AG04450 (cell line): ENCODE data around the gene CDH22. TPM values are rescaled to one million over a fixed set of nuclear protein-coding genes. Genes with fewer than 3 reads are reported as not detected.

Experiments
- CTCF ChIA-PET: fragments of 300-600, 350-600 bp; formaldehyde crosslinking; extraction: SDS; loops from one replicate; lab custom pipeline; 2022; ENCODE audit warnings: antibody characterized with exemption, inconsistent platforms; lab: Charles Lee
- POLR2A ChIA-PET: fragments of 350-600 bp; formaldehyde crosslinking; extraction: SDS; loops from one replicate; lab custom pipeline; 2021; ENCODE audit warnings: antibody characterized with exemption, inconsistent platforms; lab: Yijun Ruan, JAX
- DNase-seq: peaks from one replicate; pipeline ENCODE4 v3.0.0-alpha.2; 2011; ENCODE audit warnings: low read depth, low spot score
- H3K27ac ChIP-seq: one replicate; pipeline ENCODE4 v1.5.1; 2012; ENCODE audit warnings: low read depth, low read length, control low read depth
- H3K27me3 ChIP-seq: one replicate; pipeline ENCODE4 v1.6.0; 2012; ENCODE audit warnings: low read length; ENCODE audit not compliant: control insufficient read depth, insufficient read depth
- H3K4me3 ChIP-seq: 2 replicates; pipeline ENCODE4 v1.5.1; 2011; ENCODE audit warnings: mild to moderate bottlenecking, low read depth, low read length, control low read depth
- H3K9me3 ChIP-seq: 2 replicates; pipeline ENCODE4 v1.5.1; 2012; ENCODE audit warnings: low read length; ENCODE audit not compliant: control insufficient read depth, insufficient read depth
- polyA minus RNA-seq: library from RNA; depleted of rRNA, polyadenylated mRNA; stranded (reverse); fragments of >200 nt; gene quantifications from 2 replicates; pipeline ENCODE4 v1.2.3, GENCODE V29; 2011; rRNA and poly(A)+ RNA removed
- polyA plus RNA-seq: library from polyadenylated mRNA; depleted of rRNA; stranded (reverse); fragments of >200 nt; gene quantifications from 2 replicates; pipeline ENCODE4 v1.2.3, GENCODE V29; 2011; rRNA removed
- TF ChIP-seq, protein P1 (sequence below): IDR thresholded peaks from 2 replicates; pipeline ENCODE4 v1.5.1; 2011; ENCODE audit warnings: low read depth, low read length, control low read depth, inconsistent platforms

Gene CDH22, protein sequence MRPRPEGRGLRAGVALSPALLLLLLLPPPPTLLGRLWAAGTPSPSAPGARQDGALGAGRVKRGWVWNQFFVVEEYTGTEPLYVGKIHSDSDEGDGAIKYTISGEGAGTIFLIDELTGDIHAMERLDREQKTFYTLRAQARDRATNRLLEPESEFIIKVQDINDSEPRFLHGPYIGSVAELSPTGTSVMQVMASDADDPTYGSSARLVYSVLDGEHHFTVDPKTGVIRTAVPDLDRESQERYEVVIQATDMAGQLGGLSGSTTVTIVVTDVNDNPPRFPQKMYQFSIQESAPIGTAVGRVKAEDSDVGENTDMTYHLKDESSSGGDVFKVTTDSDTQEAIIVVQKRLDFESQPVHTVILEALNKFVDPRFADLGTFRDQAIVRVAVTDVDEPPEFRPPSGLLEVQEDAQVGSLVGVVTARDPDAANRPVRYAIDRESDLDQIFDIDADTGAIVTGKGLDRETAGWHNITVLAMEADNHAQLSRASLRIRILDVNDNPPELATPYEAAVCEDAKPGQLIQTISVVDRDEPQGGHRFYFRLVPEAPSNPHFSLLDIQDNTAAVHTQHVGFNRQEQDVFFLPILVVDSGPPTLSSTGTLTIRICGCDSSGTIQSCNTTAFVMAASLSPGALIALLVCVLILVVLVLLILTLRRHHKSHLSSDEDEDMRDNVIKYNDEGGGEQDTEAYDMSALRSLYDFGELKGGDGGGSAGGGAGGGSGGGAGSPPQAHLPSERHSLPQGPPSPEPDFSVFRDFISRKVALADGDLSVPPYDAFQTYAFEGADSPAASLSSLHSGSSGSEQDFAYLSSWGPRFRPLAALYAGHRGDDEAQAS
- polyA plus RNA-seq (not detected in 2 replicates), polyA minus RNA-seq (not detected in 2 replicates)

DNA sequence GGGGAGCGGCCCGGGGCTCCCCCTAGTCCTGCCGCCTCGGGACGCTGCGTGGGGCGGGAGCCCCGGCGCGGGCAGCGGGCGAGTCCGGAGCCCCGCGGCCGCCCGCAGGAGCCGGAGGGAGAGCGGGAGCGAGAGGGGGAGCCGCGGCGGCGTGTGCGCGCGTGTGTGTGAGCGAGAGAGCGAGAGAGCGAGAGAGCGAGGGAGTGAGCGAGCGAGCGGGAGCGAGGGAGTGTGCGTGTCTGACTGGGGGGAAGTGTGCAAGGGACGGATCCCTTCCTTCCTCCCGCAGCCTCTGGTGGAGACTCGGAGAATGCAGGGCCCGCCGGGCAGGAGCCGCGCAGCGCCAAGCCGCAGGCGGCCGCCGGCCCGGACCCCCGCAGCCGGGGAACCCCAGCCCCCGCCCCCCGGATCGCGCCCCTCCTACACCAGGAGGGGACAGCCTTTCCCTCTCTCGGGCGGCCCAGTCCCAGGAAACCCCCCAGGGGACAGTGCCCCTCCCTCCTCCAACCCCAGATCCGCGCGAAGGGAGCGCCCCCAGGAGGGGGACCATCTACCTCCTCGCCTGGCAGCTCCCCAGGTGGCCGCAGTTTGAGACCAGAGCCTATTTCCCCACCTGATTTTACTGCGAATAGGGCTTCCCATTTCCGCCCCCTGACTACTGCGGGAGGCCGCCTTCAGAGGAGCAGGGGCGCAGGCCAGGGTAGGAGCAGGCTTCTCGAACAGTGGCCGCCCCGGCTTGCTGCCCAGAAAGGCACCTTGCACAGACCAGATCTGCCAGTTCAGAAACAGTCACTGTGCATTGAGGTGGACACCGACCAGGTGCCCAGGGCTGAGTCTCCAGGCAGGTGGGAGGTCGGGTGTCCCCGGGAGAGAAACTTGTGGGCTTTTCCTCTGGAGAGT lies at the start of gene CDH22:
Gene CDH22, minus strand, starts transcription at position 241 of the 900 bp plus-strand sequence. CDS start 57,204 bp downstream, outside the sequence.
- Histone ChIP-seq H3K9me3 (no peaks in the 10 kb centered on the region; the same call in 1 of the 2 replicates), H3K4me3 (peak within 1 kb of the TSS; percentile 41), H3K27ac (no peak within 1 kb of the TSS), H3K27me3 (peaks cover 77% of the 10 kb centered on the region)
- TF ChIP-seq, protein P1, sequence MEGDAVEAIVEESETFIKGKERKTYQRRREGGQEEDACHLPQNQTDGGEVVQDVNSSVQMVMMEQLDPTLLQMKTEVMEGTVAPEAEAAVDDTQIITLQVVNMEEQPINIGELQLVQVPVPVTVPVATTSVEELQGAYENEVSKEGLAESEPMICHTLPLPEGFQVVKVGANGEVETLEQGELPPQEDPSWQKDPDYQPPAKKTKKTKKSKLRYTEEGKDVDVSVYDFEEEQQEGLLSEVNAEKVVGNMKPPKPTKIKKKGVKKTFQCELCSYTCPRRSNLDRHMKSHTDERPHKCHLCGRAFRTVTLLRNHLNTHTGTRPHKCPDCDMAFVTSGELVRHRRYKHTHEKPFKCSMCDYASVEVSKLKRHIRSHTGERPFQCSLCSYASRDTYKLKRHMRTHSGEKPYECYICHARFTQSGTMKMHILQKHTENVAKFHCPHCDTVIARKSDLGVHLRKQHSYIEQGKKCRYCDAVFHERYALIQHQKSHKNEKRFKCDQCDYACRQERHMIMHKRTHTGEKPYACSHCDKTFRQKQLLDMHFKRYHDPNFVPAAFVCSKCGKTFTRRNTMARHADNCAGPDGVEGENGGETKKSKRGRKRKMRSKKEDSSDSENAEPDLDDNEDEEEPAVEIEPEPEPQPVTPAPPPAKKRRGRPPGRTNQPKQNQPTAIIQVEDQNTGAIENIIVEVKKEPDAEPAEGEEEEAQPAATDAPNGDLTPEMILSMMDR: peak; percentile 31; the same call in 1 of the 2 replicates
- CTCF ChIA-PET: no interaction called here
- DNase-seq: no peak
- POLR2A ChIA-PET: no interaction called here

DNA sequence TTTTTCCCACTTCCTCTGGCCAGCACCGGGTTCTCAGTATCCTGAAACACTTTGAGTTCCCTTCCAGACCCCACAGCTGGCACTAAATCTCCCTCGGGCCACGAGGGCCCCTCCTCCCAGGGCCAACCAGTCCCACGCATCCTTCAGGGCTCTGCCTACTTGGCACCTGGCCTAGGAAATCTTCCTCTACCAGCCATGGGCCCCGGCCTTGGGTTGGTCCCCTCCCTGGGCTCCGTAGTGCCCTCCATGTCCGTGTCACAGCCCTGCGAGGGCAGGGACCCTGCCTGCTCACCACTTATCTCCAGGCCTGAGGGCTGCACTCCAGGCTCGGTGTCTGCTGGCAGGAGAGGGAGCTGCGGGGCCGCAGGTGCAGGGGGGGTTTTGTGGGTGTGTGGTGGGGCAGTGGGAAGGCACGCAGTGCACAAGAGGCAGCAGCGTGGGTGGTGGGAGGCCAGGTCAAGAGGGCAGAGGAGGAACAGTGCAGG lies 48.8 kb upstream of the CDH22 start:
- TF ChIP-seq, protein P1: no peak
- ChIA-PET POLR2A (interaction anchor here (1.0 kb wide), 1 partner anchor 14 kb away, joined by 3 read pairs; no protein-coding TSS in a partner anchor), CTCF (interaction anchor here (1.4 kb wide), 1 partner anchor 8 kb away, joined by 7 read pairs; no protein-coding TSS in a partner anchor)
- Histone ChIP-seq H3K4me3 (no peak overlapping the region), H3K27ac (no peak overlapping the region), H3K27me3 (no peaks in the 10 kb centered on the region), H3K9me3 (no peaks in the 10 kb centered on the region; the same call in 1 of the 2 replicates)
- no peak for DNase-seq

DNA sequence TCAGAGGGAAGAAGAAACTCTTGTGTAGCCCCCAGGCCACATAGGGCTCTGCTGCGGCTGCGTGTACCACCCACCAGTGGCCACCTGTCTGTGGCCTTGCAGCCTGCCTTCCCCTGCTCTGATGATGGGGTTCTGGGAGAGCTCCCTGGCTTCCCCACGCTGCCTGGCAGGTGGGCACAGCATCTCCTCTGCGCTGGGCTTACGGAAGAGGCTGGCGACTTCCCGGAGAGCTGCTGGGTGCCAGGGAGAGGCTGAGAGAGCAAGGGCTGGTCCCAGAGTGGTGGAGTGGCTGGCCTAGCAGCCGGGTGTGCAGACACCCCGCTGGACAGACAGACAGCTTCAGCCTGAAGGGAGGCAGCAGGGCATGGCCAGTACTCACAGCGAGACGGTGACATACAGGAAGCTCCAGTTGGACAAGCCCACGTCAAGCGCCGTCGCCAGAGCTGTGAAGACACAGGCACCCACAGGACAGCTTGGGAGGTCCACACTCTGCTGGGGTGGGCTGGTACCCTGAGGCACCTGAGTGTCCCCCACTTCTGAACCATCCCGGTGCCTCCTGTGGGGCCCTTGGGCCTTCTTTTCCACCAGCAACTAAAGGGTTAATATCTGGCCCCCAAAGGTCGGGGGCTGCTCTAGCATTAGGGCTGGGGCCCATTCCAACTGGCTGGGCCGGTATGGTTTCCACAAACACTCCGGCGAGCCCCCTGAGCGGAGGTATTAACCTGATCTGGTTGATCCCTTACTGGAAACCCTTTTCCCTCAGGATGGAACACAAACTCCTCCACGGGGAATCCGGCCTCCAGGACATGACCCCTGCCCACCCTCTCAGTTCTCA lies 48.1 kb upstream of the CDH22 start:
- DNase-seq: no peak
- ChIA-PET POLR2A (interaction anchor here (1.0 to 1.6 kb wide), 2 partner anchors 8 to 14 kb away, joined by 3 to 8 read pairs; no protein-coding TSS in a partner anchor), CTCF (interaction anchor here (0.5 kb wide), 1 partner anchor 22 kb away, joined by 3 read pairs; no protein-coding TSS in a partner anchor)
- Histone ChIP-seq H3K4me3 (no peak overlapping the region), H3K27me3 (no peaks in the 10 kb centered on the region), H3K9me3 (no peaks in the 10 kb centered on the region; the same call in 1 of the 2 replicates), H3K27ac (no peak overlapping the region)
- TF ChIP-seq, protein P1: no peak

DNA sequence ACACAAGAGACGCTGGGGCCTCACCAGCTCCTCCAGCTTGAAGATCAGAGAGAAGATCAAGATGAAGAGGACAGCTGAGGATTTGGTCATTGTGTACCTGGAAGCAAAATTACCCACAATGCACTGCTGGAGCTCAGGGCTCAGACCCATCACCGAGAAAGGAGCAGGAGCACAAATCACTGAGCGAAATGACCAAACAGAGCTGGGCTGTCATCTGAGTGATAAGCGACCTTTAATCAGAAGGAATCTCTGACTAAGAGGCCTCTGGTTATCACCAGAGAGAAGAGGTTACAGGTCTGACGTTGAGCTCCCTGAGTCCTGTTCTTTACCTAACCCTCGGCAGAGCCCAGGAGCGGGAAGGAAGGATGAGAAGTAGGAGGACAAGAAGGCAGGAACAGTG lies 47.5 kb upstream of the CDH22 start:
- ChIA-PET POLR2A (interaction anchor here (1.0 to 1.6 kb wide), 2 partner anchors 9 to 13 kb away, joined by 3 to 8 read pairs; no protein-coding TSS in a partner anchor), CTCF (interaction anchor here (0.5 kb wide), 1 partner anchor 22 kb away, joined by 3 read pairs; no protein-coding TSS in a partner anchor)
- H3K27ac ChIP-seq: no peak overlapping the region
- H3K9me3 ChIP-seq: no peaks in the 10 kb centered on the region; the same call in 1 of the 2 replicates
- H3K27me3 ChIP-seq: no peaks in the 10 kb centered on the region
- TF ChIP-seq, protein P1: no peak
- H3K4me3 ChIP-seq: no peak overlapping the region
- DNase-seq: no peak
